HCT116 (cell line): ENCODE results near the gene SNRNP200. TPM values are rescaled to one million over a fixed set of nuclear protein-coding genes. Genes with fewer than 3 reads are reported as not detected.

ENCODE experiments used
- ATAC-seq: fragments of 200-7000 bp; cut with Tn5 transposase; 2 replicates; pipeline ENCODE4 v1.9.1; 2020; ENCODE audit warnings: mild to moderate bottlenecking, moderate library complexity
- BruUV-seq: library from RNA; stranded (reverse); fragments of 400-500 nt; replicated peaks from 2 replicates; lab custom pipeline; 2021; lab: Mats Ljungman, UMichigan
- CTCF ChIA-PET: fragments of 300-600 bp; sonication (Branson Sonifier 250); formaldehyde crosslinking; loops from one replicate; lab custom pipeline; 2021; ENCODE audit warnings: antibody characterized with exemption; lab: Charles Lee
- POLR2A ChIA-PET: fragments of 300-600, 350-600 bp; sonication (Branson Sonifier 250); formaldehyde crosslinking; loops from one replicate; lab custom pipeline; 2021; ENCODE audit warnings: antibody characterized with exemption; lab: Charles Lee
- RAD21 ChIA-PET, 2 experiments: fragments of 300-600 bp; sonication (Branson Sonifier 250); formaldehyde crosslinking; loops; one replicate each; lab custom pipeline; 2023; ENCODE audit warnings: low total read pairs in 2 of 2; ENCODE audit not compliant: uncharacterized antibody in 2 of 2, unreplicated experiment in 2 of 2, low non-redundant PET in 1 of 2; lab: Charles Lee
- DNase-seq: peaks from one replicate; pipeline ENCODE4 v3.0.0-alpha.2; 2010; ENCODE audit warnings: low read depth, low spot score
- H2AFZ ChIP-seq: fragments of 200-600 bp; shearing (Covaris generic), sonication (generic); 2 replicates; pipeline ENCODE4 v1.6.1; 2017; ENCODE audit warnings: low read depth, mixed run types, mixed read lengths, antibody characterized with exemption, low read length; ENCODE audit not compliant: poor library complexity, severe bottlenecking
- H3K27ac ChIP-seq: 2 replicates; pipeline ENCODE4 v1.5.1; 2012; ENCODE audit warnings: low read depth, low read length
- H3K27me3 ChIP-seq: fragments of 200-600 bp; sonication (generic); 2 replicates; pipeline ENCODE4 v1.6.1; 2016; ENCODE audit warnings: mixed run types, low read length, mixed read lengths; ENCODE audit not compliant: insufficient read depth
- H3K36me3 ChIP-seq, 2 experiments: fragments of 200-500 bp in 1 of 2; fragments of 200-600 bp in 1 of 2; sonication (Bioruptor generic) in 1 of 2; sonication (generic) in 1 of 2; 2 replicates each; pipeline versions ENCODE4 v1.5.1 to v1.6.1; 2014 to 2016; ENCODE audit warnings: low read length in 2 of 2, inconsistent platforms in 1 of 2, mixed read lengths in 1 of 2, mixed run types in 1 of 2; ENCODE audit not compliant: insufficient read depth in 2 of 2, control insufficient read depth in 1 of 2
- H3K4me1 ChIP-seq, 2 experiments: fragments of 200-600 bp in 1 of 2; sonication (generic) in 1 of 2; 2 replicates each; pipeline versions ENCODE4 v1.5.1 to v1.6.1; 2012 to 2017; ENCODE audit warnings: low read length in 2 of 2, inconsistent platforms in 1 of 2, mild to moderate bottlenecking in 1 of 2, mixed read lengths in 1 of 2, mixed run types in 1 of 2, moderate library complexity in 1 of 2; ENCODE audit not compliant: insufficient read depth in 2 of 2, control insufficient read depth in 1 of 2
- H3K4me2 ChIP-seq: fragments of 200-600 bp; sonication (generic); 2 replicates; pipeline ENCODE4 v1.6.1; 2017; ENCODE audit warnings: mixed run types, low read length, mixed read lengths
- H3K4me3 ChIP-seq, 2 experiments: fragments of 200-600 bp in 1 of 2; sonication (generic) in 1 of 2; replicated peaks in 1 of 2; 2 replicates each; pipeline ENCODE4 v1.5.1; 2011 to 2016; ENCODE audit warnings: low read length in 2 of 2, control low read depth in 1 of 2, low read depth in 1 of 2, mild to moderate bottlenecking in 1 of 2, mixed read lengths in 1 of 2, mixed run types in 1 of 2
- H3K79me2 ChIP-seq: fragments of 200-600 bp; sonication (generic); 2 replicates; pipeline ENCODE4 v1.6.1; 2017; ENCODE audit warnings: mild to moderate bottlenecking, mixed run types, low read length, moderate library complexity, mixed read lengths; ENCODE audit not compliant: insufficient read depth
- H3K9ac ChIP-seq: fragments of 200-600 bp; sonication (generic); 2 replicates; pipeline ENCODE4 v1.6.1; 2016; ENCODE audit warnings: low read length, mixed read lengths
- H3K9me2 ChIP-seq: fragments of 200-600 bp; sonication (generic), shearing (Covaris generic); 2 replicates; pipeline ENCODE4 v1.6.1; 2017; ENCODE audit warnings: mixed run types, mild to moderate bottlenecking, moderate library complexity; ENCODE audit not compliant: insufficient read depth
- H3K9me3 ChIP-seq, 2 experiments: fragments of 200-500 bp in 1 of 2; fragments of 200-600 bp in 1 of 2; sonication (Bioruptor generic) in 1 of 2; sonication (generic) in 1 of 2; 2 replicates each; pipeline ENCODE4 v1.6.1; 2014 to 2017; ENCODE audit warnings: low read length in 2 of 2, mixed read lengths in 2 of 2, inconsistent platforms in 1 of 2, low read depth in 1 of 2, mild to moderate bottlenecking in 1 of 2, mixed run types in 1 of 2, moderate library complexity in 1 of 2; ENCODE audit not compliant: control insufficient read depth in 1 of 2, insufficient read depth in 1 of 2
- H4K20me1 ChIP-seq: fragments of 200-600 bp; sonication (generic), shearing (Covaris generic); 2 replicates; pipeline ENCODE4 v1.6.1; 2017; ENCODE audit warnings: mixed run types, mild to moderate bottlenecking, moderate library complexity; ENCODE audit not compliant: insufficient read depth
- ATF3 ChIP-seq: IDR thresholded peaks from 2 replicates; pipeline ENCODE4 v1.6.1; 2012
- EZH2phosphoT487 ChIP-seq: fragments of 200-600 bp; IDR thresholded peaks from 2 replicates; pipeline ENCODE4 v1.6.1; 2018; ENCODE audit warnings: antibody characterized with exemption, borderline replicate concordance
- RAD21 ChIP-seq: IDR thresholded peaks from 2 replicates; pipeline ENCODE4 v1.6.1; 2012; ENCODE audit warnings: low read depth, mild to moderate bottlenecking
- SRF ChIP-seq: IDR thresholded peaks from 2 replicates; pipeline ENCODE4 v1.6.1; 2012; ENCODE audit warnings: low read depth
- ZNF274 ChIP-seq: fragments of 200-500 bp; sonication (Bioruptor generic); IDR thresholded peaks from 2 replicates; pipeline ENCODE4 v1.6.1; 2014; ENCODE audit warnings: mild to moderate bottlenecking, low read depth, low read length, inconsistent platforms
- intact Hi-C: fragments of 100-400 bp; cut with micrococcal nuclease; formaldehyde crosslinking; loops from 2 replicates; pipeline ENCODE4 v1.10.0; 2022
- total RNA-seq: library from RNA; stranded (reverse); gene quantifications from one replicate; pipeline ENCODE4 v1.2.1, GENCODE V29; 2021; ENCODE audit not compliant: unreplicated experiment
- TF ChIP-seq, protein P1 (sequence below), 3 experiments: fragments of 200-600 bp in 1 of 3; sonication (generic) in 1 of 3; IDR thresholded peaks in 2 of 3; conservative IDR thresholded peaks in 1 of 3; 2 replicates each; pipeline ENCODE4 v1.5.1; 2012 to 2017; ENCODE audit warnings: low read depth in 2 of 3, low read length in 2 of 3, antibody characterized with exemption in 1 of 3, borderline replicate concordance in 1 of 3, control low read depth in 1 of 3, mild to moderate bottlenecking in 1 of 3, mixed read lengths in 1 of 3, mixed run types in 1 of 3, moderate library complexity in 1 of 3; ENCODE audit not compliant: insufficient read depth in 1 of 3

SNRNP200 gene
- total RNA-seq, 1 experiment from 2014 or later = 202 TPM

DNA sequence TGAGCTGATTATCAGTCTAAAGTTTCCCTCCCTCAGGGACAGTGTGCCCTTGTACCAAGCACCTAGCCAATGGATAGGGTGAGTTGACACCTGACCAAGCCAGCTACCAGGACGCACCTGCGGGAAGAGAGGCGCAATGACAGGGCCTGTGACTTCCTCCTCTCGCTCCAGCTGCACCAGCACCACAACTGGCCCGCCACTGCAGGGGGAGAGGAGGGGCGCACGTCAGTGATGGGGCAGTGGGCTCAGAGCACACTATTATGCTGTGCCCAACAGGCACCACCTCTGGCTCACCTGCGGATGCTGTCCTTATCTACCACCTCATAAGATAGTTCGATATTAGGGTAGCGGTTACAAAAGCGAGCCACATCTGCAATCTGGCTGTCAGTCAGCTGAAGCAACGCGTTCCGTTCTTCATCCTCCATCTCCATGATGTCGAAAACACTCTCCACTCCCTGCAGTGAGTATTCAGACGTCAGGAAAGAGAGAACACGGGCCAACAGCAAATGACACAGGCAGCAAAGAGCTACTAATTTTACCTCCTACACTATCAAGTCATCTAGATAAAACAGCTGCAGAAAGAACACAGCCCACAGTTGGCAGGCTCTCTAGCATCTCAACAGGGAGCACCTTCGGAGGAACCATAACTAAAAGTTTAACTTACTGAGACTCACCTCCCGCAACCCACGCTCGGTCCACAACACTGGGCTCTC is 28.4 kb downstream of the SNRNP200 start:
- RAD21 ChIA-PET = no interaction called here
- H3K9me2 ChIP-seq = no peaks in the 10 kb centered on the region
- no peak overlapping the region for H3K4me3 ChIP-seq
- ATAC-seq = no peak
- no peak overlapping the region for H2AFZ ChIP-seq
- no peaks in the 10 kb centered on the region for H3K27me3 ChIP-seq
- no peaks in the 10 kb centered on the region for H3K9me3 ChIP-seq
- peaks cover 56 to 60% of the 10 kb centered on the region in 2 experiments for H3K36me3 ChIP-seq
- TF ChIP-seq, protein P1, sequence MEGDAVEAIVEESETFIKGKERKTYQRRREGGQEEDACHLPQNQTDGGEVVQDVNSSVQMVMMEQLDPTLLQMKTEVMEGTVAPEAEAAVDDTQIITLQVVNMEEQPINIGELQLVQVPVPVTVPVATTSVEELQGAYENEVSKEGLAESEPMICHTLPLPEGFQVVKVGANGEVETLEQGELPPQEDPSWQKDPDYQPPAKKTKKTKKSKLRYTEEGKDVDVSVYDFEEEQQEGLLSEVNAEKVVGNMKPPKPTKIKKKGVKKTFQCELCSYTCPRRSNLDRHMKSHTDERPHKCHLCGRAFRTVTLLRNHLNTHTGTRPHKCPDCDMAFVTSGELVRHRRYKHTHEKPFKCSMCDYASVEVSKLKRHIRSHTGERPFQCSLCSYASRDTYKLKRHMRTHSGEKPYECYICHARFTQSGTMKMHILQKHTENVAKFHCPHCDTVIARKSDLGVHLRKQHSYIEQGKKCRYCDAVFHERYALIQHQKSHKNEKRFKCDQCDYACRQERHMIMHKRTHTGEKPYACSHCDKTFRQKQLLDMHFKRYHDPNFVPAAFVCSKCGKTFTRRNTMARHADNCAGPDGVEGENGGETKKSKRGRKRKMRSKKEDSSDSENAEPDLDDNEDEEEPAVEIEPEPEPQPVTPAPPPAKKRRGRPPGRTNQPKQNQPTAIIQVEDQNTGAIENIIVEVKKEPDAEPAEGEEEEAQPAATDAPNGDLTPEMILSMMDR (IDR thresholded peaks at IDR 0.05 in 2 of 3, conservative IDR thresholded peaks at IDR 0.05 in 1 of 3; ENCODE audit: borderline replicate concordance in 1 of 3, insufficient read depth in 1 of 3, low read depth in 2 of 3, low read length in 2 of 3) = no peak
- no peak for TF ChIP-seq RAD21
- TF ChIP-seq, all 23 proteins: peak for 0
- BruUV-seq = TSS peak; percentile 35
- H4K20me1 ChIP-seq = no peaks in the 10 kb centered on the region; the same call in 1 of the 2 replicates
- H3K4me1 ChIP-seq = peaks cover 0 to 5% of the 10 kb centered on the region in 2 experiments; a peak in 1 of 4 replicates
- H3K27ac ChIP-seq = no peak overlapping the region
- DNase-seq = no peak
- H3K9ac ChIP-seq = no peak overlapping the region
- intact Hi-C loops = no loop called here
- 0 out of 2 replicates have a peak, but pooled peaks cover 3% of the 10 kb centered on the region for H3K79me2 ChIP-seq
- no peak overlapping the region for H3K4me2 ChIP-seq
- ChIA-PET CTCF (no interaction called here), POLR2A (no interaction called here)

DNA sequence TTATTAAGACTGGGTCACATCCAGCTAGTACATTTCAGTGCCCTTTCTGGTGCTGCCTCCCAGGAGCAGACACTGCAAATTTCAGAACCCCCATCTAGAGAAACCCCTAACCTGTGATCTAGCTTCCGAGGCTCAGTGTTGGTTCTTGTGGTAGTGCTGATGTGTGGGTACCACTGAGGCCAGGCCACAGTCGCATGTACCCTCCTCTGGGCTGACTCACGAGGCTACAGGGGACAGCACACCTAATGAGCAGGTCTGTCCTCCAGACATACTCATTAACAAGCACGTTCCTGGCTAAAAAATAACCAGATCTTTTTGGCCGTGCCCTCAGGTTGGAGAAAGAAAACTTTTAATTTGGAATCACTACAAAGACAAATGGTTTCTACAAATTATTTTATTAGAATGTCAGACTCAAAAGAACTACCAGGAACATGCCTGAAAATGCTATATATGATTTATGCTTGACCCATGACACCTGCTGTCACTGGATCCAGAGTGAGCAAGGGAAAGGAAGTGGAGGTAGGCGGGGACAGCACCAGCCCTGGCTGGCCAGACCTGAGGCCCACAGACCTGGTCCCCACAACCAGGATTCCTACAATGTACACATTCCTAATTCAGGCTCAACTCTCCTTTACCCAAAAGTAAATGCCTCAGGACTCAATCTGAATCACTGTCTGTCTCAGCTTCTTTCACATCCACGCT is 30.8 kb downstream of the SNRNP200 start:
- H3K9ac ChIP-seq = no peak overlapping the region
- TF ChIP-seq ATF3 (no peak), ZNF274 (no peak), SRF (no peak), EZH2phosphoT487 (no peak)
- peaks cover 0 to 5% of the 10 kb centered on the region in 2 experiments; a peak in 1 of 4 replicates for H3K4me1 ChIP-seq
- no peaks in the 10 kb centered on the region for H4K20me1 ChIP-seq
- no peak; the same call in 1 of the 2 replicates for ATAC-seq
- no peaks in the 10 kb centered on the region for H3K9me2 ChIP-seq
- H3K9me3 ChIP-seq = no peaks in the 10 kb centered on the region
- ChIA-PET RAD21 (no interaction called here), POLR2A (no interaction called here), CTCF (no interaction called here)
- DNase-seq = no peak
- no peak overlapping the region for H3K27ac ChIP-seq
- H3K79me2 ChIP-seq = 0 out of 2 replicates have a peak, but pooled peaks cover 3% of the 10 kb centered on the region
- peaks cover 56% of the 10 kb centered on the region in 2 experiments for H3K36me3 ChIP-seq
- H3K4me3 ChIP-seq = no peak overlapping the region
- no TSS peak for BruUV-seq
- intact Hi-C loops = loop anchor here (5.0 kb wide), 1 partner anchor 233 kb away; the partner anchor contains the start of gene NEURL3
- H2AFZ ChIP-seq = no peak overlapping the region
- H3K27me3 ChIP-seq = no peaks in the 10 kb centered on the region
- no peak overlapping the region for H3K4me2 ChIP-seq
